GM10847 (cell line): ENCODE data around the gene DCX.

Experiments used
- POLR2A ChIP-seq: IDR thresholded peaks from 2 replicates; pipeline ENCODE4 v1.6.1; 2011; ENCODE audit not compliant: insufficient read length; ENCODE audit errors: extremely low read depth

DCX gene

DNA sequence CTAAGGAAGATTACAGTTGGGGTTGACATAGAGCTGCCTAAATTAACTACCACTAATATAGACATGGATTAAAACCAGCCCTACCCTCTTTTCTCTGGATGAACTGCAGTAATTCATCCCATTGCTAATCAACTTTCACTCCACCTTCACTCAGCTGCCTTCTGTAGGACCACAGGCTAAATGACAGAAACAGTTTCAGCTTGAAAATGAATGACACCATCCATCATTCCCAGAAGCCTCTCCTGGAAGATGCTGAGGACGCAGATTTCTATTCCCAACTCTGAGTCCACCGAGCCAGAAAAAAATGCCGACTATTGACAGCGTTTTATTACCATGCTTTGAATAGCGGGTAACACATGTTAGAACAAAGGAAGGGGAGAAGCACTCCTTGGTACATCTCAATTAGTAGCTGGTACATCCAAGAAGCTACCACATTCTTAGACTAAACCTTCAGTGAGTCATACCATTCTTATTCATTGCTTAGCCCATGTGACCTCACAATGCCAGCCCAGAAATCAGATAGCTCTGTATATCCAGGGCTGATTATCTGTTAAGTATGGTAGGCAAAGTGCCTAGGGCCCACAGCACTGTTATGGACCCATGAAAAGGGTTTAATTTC lies 25.3 kb downstream of the DCX start:
- TF ChIP-seq POLR2A = no peak

DNA sequence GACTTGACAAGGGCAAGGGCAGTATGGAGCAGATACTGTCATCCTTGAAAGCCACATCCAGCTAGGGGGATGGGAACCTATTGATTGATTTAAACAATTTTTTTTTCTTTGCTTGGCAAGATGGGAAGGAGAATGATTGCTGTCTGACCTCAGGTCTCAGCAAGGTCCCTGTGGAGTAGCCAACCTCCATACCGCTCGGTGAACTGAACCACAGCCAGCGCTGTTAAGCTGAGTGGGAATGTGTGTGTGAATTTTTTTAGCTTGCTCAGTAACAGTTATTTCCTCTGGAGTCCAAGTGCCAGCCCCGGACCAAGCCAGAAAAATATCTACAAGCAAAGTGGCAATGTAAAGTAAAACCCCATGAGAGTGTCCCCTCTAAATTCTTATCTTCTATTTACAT lies 25.9 kb downstream of the DCX start:
- TF ChIP-seq POLR2A = no peak

DNA sequence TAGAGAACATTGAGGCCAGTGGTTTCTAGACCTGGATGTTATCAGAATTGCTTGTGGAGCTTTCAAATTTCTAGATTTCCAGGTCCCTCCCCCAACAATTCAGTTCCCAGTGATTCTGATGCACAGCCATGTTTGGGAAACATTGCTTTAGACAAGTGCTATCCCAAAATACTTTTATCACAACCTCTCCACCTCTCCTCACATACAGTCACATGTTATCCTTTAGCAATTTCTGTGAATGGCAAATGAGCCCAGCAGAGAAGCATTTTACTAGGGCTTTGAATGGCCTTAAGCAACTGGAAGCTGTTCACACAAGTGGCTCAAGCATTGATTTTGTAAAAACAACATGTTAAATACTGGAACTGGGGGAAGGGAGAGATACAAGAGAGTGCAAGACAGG lies 29.7 kb downstream of the DCX start:
- no peak for TF ChIP-seq POLR2A

DNA sequence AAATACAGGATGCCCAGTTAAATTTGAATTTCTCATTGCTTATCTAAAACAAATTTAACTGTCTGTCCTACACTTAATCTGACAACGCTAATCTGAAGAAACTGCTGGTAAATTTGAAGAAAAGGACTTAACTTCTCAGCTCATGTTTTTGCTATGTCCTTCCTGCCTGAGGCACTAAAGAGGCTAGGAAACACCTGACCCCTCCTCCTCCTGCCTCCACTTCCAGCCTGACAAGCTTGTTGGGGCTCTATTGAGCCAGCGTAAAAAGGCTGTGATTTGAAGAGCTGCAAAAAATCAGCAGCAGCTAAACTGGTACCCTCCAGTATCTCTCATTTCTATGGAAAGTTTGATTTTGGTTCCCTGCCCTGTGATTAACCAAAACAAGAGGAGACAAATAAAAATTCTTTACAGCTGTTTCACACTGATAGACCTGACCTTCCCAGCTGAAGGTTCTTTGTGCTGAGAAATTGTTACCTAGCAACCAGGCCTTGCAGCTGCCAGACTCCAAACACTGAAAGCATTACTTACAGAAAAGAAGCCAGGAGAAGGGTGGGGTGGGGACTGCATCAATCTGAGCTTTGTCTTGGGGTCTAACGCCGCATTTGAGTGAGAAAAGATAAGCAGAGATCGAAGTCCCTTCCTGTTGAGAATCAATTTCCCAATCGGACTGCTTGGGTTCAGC lies 35.0 kb downstream of the DCX start:
- no peak for TF ChIP-seq POLR2A

DNA sequence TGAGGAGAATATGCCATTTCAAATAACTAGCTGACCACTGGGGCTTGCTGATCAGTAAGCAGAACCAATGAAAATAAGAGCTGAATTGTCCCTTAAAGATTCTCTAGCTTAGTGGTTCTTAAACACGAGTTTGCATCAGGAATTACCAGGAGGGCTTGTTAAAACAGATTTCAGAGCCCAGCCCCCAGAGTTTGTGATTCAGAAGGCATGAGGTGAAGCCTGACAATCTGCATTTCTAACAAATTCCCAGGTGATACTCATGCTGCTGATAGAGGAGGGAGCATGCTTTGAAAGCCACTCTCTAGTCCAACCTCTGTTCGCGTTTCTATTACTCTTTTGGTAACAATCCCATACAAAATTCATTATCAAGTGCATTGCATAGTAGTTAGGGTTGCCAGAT lies 35.5 kb downstream of the DCX start:
- no peak for TF ChIP-seq POLR2A

DNA sequence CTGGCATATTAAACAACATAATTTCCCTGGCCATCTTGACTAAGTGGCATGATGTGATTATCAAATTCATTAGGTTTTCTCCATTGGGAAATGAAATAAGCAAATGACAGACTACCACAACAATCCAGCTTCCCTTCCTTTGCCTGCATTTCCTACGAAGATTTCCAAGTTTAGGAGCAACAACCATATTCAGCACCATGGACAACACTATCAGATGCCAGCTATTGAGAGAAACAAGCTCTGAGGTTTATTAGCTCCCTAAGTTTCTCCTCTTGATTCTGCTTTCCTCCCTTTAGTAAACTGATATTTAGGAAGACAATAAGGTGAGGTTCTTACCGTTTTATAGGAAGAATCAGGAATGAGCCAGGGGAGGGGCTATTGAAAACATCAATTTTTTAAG lies 36.2 kb downstream of the DCX start:
- TF ChIP-seq POLR2A = no peak

DNA sequence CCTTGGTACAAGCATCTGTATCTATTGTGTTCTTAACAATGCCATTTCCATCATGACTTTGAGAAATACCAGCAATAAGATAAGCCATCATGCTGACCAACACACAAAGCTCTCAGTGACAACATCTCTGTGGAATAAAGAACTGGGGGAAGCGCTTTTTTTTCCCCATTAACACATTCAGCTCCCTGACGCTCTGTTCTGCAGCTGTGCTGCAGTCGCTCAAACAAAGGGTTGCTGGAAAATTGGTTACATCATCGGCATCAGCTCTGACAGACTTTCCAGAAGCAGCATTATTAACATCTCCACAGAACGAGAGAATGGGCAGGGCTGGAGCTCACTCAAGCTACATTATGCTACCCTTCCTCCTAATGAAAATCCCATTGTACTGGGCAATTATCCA lies 39.9 kb downstream of the DCX start:
- no peak for TF ChIP-seq POLR2A

DNA sequence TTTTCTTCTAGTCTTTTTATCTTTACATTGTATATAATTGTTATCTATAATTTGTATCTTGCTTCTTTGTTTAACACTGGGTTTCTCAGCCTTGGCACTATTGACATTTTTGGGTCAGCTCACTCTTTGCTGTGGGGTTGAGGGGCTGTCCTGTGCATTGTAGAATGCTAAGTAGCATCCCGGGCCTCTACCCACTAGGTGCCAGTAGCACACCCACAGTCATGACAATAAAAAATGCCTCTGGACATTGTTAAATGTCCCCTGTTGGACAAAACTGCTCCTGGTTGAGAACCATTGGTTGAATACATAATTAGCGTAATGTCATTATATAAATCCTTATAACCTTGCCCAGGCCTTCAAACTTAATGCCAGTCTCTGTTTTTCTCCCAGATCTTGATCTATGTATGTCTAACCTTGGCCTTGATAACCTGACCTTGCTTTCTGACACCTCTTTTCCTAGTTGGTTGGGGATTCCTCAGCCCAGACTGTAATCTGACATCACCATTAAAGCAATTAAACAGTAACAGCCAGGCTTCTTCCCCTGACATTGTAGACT lies 46.1 kb downstream of the DCX start:
- no peak for TF ChIP-seq POLR2A

DNA sequence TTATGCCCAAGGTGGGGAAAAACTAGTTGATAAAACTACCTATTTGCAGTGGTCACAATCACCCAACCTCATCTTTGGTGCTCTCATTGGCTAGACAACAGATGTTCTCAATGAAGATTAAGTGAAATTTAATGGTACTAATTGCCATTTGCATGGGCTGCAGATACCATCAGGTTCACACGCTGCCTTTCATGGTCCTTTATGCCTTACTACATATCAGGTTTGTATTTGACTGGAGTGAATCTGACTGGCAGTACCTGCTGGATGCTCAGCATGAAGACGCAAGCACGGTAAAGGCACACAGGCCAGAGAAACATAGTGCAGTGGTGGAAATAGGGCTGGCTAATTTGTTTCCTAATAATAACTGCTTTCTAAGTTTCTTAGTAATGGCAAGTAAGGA lies 48.3 kb downstream of the DCX start:
- TF ChIP-seq POLR2A = no peak

DNA sequence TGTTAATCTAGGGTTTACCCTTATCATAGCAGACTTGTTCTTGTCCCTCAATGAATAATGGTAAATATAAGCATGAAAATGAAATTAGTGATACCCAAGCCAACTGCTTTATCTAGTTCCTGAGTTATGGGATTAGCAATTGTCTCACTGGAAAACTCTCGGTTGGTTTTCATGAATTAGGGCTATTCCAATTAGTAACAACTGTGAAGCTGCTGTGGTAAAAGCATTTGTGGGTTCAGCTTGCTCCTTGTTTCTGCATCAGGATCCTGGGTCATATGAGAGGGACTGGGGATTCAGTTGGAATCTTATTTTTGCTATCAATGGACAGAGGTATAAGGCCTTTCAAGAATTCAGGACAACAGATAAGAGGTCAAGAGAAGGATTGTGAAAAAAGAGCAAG lies 50.2 kb downstream of the DCX start:
- no peak for TF ChIP-seq POLR2A

DNA sequence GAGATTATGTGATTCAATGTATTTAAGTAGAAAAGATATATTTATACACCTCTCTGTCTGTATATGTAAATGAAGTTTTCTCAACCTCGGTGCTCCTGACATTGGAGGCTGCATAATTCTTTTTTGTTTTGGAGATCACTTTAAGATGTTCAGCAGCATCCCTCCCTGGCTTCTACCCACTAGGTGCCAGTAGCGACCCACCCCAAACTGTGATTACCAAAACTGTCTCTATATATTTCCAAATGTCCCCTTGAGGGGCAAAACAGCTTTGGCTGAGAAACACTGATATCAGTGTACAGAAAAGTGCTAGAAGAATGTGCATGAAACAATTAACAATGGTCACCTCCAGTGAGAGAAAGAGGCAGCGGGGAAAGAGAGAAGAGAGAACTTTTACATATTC lies 51.2 kb downstream of the DCX start:
- TF ChIP-seq POLR2A = no peak

DNA sequence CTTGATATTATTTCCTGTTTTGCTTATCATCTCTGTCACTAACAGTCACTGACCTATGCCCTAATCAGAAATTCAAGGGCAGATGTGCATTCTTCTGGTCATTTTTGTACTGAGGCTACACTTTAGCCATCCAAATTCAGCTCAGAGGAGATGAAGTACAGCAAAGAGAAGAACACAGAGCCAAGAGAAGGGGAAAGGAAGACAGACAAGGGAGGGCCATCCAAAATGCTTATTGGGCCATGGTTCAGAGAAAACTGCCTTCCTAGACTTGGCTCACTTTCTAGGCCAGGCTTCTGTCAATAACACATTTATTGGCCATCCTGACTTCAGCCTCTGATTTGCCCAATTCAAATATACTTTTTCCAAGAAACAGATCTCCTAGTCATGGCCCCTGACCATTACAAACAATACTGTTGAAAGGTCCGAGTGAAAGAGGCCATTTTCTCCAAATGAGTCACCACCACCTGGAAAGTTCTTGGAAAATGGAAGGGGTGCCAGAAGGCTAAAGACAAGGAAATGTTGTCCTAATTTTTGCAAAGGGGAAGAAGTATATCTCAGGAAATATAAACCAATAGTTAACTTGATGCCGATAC lies 56.4 kb downstream of the DCX start:
- no peak for TF ChIP-seq POLR2A

DNA sequence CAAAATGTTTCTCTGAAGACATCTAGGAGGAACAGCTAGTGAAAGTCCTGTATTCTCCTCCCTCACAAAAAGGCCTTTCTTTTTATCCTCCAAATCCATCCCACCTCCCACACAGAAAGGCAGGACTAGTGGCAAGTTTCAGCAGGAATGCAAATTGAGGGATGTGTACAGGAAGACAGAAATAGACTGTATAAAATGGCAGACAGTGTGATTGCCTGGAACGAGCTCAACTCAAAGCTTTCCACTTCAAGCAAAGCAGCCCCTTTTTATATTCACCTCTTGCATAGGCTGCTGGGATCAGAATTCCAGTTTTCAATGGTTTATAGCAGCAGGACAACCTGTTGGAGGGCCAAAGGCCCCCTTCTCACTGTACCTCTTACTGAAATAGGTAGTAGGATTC lies 57.5 kb downstream of the DCX start:
- TF ChIP-seq POLR2A = no peak

DNA sequence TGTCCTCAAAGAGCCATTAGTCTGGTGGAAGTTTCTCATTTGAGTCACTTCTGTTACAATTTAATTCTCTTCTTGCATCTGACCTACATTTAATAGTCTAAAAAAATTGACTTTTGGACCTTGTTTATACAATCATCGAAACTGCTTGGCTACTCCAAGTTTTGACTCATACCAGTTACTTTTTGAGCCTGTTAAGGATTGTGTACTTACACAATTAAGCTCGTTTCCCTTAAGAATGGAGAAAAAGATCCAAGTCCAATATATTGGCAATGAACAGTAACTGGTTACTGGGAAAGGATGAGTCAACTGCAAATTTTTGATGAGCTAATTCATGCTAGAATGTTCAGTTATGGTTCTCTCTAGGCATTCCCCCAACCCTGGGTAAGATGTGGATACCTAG lies 58.2 kb downstream of the DCX start:
- TF ChIP-seq POLR2A = no peak

DNA sequence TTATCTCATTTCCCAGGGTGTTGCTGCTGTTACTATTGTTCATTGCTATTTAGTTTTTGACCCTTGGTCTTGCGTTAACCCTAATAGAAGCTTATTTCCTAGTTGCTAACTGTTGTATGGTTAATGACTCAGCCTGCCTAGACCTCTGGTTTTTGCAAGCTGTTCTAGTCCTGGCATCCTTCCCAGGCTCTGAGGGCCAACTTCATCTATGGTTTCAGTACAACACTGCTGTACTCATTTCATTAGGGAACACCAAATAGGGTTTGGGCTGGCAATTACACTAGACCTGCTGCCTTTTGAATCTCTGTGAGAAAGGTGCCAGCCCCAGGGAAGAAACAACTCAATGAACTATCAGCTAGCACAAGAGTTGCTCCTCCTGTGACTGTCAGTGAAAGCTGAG lies 59.6 kb downstream of the DCX start:
- TF ChIP-seq POLR2A = no peak

DNA sequence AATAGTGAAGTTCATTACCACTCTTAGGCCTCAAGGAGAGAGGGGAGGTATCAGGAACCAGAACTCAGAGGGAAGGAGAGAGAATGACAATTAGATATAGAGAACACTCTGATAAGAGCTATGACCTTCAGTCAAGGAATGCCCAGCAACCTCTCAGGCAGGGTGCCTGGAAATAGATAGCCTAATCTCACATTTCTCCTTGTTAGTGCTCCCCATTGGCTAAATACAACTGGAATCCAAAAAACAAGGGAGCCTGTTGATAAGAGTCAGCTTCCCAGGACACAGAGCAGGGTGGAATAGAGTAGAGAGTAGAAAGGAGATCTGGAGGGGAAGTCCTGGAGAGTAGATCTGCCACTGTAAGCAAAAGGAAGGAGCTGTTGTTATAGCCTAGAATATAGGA lies 62.1 kb downstream of the DCX start:
- TF ChIP-seq POLR2A = no peak
